WERI-Rb-1 (cell line): Measurements from ENCODE around the gene DCP1A.

ENCODE experiments used
- DNase-seq: peaks from one replicate; pipeline ENCODE4 v3.0.0-alpha.2; 2020
- H3K27ac ChIP-seq: fragments of 250-450 bp; sonication (Bioruptor Pico); 2 replicates; pipeline ENCODE4 v1.5.1; 2020; ENCODE audit warnings: mild to moderate bottlenecking, moderate library complexity
- H3K27me3 ChIP-seq: fragments of 250-450 bp; sonication (Bioruptor Pico); 2 replicates; pipeline ENCODE4 v1.5.1; 2021; ENCODE audit warnings: mild to moderate bottlenecking, low read depth, moderate library complexity; ENCODE audit not compliant: insufficient read depth, severe bottlenecking
- H3K36me3 ChIP-seq: fragments of 250-450 bp; sonication (Bioruptor Pico); 2 replicates; pipeline ENCODE4 v1.5.1; 2020; ENCODE audit warnings: mild to moderate bottlenecking, moderate library complexity
- H3K4me3 ChIP-seq: 2 replicates; pipeline ENCODE4 v1.5.1; 2011; ENCODE audit warnings: low read depth, mild to moderate bottlenecking, control low read depth, low read length
- H3K9me3 ChIP-seq: fragments of 250-450 bp; sonication (Bioruptor Pico); 2 replicates; pipeline ENCODE4 v1.5.1; 2021; ENCODE audit warnings: mild to moderate bottlenecking, moderate library complexity; ENCODE audit not compliant: severe bottlenecking
- TF ChIP-seq, protein P1 (sequence below): IDR thresholded peaks from 2 replicates; pipeline ENCODE4 v1.5.1; 2011; ENCODE audit warnings: low read depth, mild to moderate bottlenecking, control low read depth, inconsistent platforms, low read length

The DCP1A gene

DNA sequence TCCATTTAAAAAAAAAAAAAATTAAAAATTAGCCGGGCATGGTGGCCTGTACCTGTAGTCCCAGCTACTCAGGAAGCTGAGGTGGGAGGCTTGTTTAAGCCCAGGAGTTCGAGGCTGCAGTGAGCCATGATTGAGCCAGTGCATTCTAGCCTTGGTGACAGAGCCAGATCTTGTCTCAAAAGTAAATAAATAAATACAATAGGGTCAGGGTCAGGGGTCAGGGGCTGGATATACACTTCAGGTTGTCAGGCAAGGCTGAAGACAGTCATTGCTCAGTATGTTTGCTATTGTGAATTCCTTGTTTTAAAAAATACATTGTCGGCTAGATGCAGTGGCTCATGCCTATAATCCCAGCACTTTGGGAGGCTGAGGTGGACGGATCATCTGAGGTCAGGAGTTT is 83.4 kb downstream of the DCP1A start:
- Histone ChIP-seq H3K36me3 (no peaks in the 10 kb centered on the region), H3K27me3 (no peaks in the 10 kb centered on the region), H3K4me3 (no peak overlapping the region), H3K27ac (no peak overlapping the region), H3K9me3 (no peaks in the 10 kb centered on the region)
- TF ChIP-seq, protein P1, sequence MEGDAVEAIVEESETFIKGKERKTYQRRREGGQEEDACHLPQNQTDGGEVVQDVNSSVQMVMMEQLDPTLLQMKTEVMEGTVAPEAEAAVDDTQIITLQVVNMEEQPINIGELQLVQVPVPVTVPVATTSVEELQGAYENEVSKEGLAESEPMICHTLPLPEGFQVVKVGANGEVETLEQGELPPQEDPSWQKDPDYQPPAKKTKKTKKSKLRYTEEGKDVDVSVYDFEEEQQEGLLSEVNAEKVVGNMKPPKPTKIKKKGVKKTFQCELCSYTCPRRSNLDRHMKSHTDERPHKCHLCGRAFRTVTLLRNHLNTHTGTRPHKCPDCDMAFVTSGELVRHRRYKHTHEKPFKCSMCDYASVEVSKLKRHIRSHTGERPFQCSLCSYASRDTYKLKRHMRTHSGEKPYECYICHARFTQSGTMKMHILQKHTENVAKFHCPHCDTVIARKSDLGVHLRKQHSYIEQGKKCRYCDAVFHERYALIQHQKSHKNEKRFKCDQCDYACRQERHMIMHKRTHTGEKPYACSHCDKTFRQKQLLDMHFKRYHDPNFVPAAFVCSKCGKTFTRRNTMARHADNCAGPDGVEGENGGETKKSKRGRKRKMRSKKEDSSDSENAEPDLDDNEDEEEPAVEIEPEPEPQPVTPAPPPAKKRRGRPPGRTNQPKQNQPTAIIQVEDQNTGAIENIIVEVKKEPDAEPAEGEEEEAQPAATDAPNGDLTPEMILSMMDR = no peak
- no peak for DNase-seq

DNA sequence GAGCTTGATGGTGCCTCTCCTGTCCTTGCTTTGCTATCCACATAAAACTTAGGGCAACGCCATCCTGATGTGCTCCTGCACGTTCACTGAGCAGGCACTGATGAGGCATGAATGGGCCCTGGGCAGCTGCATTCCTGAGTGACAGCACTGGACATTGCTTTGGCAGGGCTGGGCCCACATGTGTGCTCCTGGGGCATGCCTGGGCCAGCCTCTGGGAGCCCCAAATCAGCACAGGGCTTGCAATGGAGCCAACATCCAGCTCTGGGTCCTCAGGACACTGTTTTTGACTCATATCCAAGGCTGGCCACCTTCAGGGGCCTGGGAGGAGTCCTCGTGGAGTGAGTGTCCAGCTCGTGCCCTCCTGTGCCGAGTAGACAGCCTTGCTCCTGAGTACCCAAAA is 85.6 kb downstream of the DCP1A start:
- Histone ChIP-seq H3K27ac (no peak overlapping the region), H3K36me3 (no peaks in the 10 kb centered on the region), H3K27me3 (no peaks in the 10 kb centered on the region), H3K4me3 (no peak overlapping the region), H3K9me3 (no peaks in the 10 kb centered on the region)
- no peak for DNase-seq
- TF ChIP-seq, protein P1 = no peak

DNA sequence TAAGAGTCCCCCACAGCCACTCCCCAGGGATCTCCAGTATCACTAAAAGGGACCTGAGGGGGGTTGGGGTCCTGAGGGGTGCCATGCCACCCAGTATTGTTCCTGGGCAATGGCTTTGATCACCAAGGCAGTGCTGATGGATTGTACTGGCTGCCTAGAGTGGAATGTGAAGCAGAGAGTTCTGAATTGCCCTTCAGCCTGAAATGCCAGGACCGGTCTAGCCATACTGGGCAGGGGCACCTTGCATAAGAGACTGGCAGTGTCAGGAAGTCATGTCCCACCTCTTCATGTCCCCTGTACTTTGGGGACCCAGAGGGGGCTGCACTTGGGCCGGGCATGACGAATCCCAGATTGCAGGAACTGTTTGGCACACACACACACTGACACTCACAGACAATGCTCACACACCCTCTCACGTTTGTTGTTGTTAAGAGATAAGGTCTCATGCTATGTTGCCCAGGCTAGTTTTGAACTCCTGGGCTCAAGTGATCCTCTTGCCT is 87.0 kb downstream of the DCP1A start:
- peaks cover 1% of the 10 kb centered on the region; the same call in 1 of the 2 replicates for H3K36me3 ChIP-seq
- DNase-seq = no peak
- H3K27me3 ChIP-seq = no peaks in the 10 kb centered on the region
- TF ChIP-seq, protein P1 = no peak
- peaks cover 2% of the 10 kb centered on the region for H3K9me3 ChIP-seq
- no peak overlapping the region for H3K4me3 ChIP-seq
- H3K27ac ChIP-seq = no peak overlapping the region

DNA sequence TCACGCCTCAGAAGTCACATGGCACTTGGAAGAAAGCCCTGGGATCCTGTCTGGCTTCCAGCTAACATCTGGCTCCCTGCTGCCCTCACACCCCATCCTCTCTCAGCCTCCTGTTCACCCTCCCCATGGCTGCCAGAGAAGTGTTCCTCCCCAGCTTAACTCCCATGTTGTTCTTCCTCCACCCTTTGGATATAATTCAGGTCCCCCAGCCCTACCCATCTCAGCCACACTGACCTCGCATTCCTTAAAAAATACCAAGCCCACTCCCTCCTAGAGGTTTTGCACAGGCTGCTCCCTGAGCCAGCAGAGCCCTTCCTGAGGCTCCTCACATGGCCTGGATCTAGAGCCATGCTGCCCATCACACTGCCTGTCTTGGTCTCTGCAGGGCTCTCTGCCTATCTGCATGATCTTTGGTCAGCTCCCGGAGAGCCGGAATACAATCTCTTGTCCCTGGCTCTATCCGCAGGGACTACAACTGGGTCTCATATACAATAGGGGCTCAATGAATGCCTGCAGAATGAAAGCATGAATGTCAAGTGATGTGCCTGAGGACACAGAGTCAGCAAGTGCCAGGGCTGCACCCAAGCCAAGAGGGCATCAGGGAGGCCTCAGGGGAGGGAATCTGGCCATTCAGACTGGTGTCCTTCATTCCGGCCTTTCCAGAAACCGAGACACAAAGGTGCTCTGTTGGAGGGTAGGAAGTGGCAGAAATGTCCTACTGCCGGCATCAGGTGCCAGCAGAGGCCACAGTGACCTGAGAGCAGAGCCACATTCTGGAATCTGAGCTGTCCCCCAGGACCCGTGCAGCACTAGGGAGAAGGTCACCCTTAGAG is 87.7 kb downstream of the DCP1A start:
- no peaks in the 10 kb centered on the region for H3K27me3 ChIP-seq
- no peak for DNase-seq
- H3K36me3 ChIP-seq = peaks cover 6% of the 10 kb centered on the region; the same call in 1 of the 2 replicates
- no peak overlapping the region for H3K4me3 ChIP-seq
- H3K9me3 ChIP-seq = peaks cover 3% of the 10 kb centered on the region
- TF ChIP-seq, protein P1 = no peak
- no peak overlapping the region for H3K27ac ChIP-seq

DNA sequence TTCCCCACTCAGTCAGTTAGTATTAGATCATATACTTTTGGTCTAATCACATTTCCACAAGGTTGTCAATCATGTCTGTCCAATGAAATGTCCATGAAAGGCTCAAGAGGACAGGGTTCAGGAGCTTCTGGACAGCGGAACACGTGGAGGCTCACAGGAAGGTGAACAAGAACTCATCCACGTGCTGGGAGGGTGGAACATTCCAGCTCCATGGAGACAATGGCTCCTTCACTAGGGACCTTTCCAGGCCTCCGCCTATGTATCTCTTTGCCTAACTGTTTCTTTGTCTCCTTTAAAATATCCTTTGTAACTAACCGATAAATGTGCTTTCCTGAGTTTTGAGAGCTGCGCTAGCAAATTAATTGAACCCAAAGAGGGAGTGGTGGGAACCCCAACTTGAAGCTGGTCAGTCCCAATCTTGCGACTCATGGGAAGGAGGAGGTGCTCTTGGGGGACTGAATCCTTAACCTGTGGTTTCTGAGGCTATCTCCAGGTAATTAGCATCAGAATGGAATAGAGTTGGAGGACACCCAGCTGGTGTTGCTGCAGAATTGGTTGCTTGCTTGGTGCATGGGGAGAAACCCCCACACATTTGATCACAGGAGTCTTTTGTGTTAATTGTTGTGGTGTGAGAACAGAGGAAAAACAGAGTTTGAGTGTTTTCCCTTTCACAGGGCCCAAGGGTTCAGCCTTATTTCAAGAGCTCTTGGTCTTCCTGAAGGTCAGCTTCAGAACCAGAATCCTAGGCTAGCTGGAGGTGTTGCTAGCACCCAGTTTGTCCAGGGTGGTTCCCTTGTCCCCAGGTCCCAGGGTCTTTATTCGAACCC is 88.5 kb downstream of the DCP1A start:
- no peak for DNase-seq
- H3K4me3 ChIP-seq = no peak overlapping the region
- H3K27ac ChIP-seq = no peak overlapping the region

More for the DNA sequence above, 88.5 kb downstream of the DCP1A start:
- TF ChIP-seq, protein P1 = no peak
- H3K36me3 ChIP-seq = peaks cover 13% of the 10 kb centered on the region
- H3K27me3 ChIP-seq = no peaks in the 10 kb centered on the region
- peaks cover 3% of the 10 kb centered on the region for H3K9me3 ChIP-seq
